Raji (cell line): ENCODE results near the gene SRC.

Experiments
- POLR2A ChIP-seq: IDR thresholded peaks from 2 replicates; pipeline ENCODE4 v1.6.1; 2011; ENCODE audit warnings: low read depth, low read length, control low read depth; ENCODE audit not compliant: insufficient read depth

SRC gene

GRCh38 chr20:37385659-37386504 is 39.9 kb downstream of the SRC start:
- no peak for TF ChIP-seq POLR2A

- no peak for TF ChIP-seq POLR2A
Observed at GRCh38 chr20:37386505-37387251, 40.7 kb downstream of the SRC start.

GRCh38 chr20:37387519-37388269 is 41.8 kb downstream of the SRC start:
- no peak for TF ChIP-seq POLR2A

GRCh38 chr20:37388831-37389230 is 42.9 kb downstream of the SRC start:
- no peak for TF ChIP-seq POLR2A

- no peak for TF ChIP-seq POLR2A
Observed at GRCh38 chr20:37389241-37389747, 43.4 kb downstream of the SRC start.

- no peak for TF ChIP-seq POLR2A
Observed at GRCh38 chr20:37389844-37390275, 43.9 kb downstream of the SRC start.

GRCh38 chr20:37390503-37390890 is 44.6 kb downstream of the SRC start:
- no peak for TF ChIP-seq POLR2A

GRCh38 chr20:37390891-37391525 is 45.1 kb downstream of the SRC start:
- TF ChIP-seq POLR2A = no peak

- TF ChIP-seq POLR2A = no peak
Observed at GRCh38 chr20:37392441-37393195, 46.7 kb downstream of the SRC start.

GRCh38 chr20:37393196-37393862 is 47.4 kb downstream of the SRC start:
- TF ChIP-seq POLR2A = no peak

GRCh38 chr20:37393863-37394542 is 48.1 kb downstream of the SRC start:
- TF ChIP-seq POLR2A = no peak

GRCh38 chr20:37394543-37395409 is 48.8 kb downstream of the SRC start:
- no peak for TF ChIP-seq POLR2A
